Endothelial cell of umbilical vein (primary cell): ENCODE data around the gene MYCL. TPM values are rescaled to one million over a fixed set of nuclear protein-coding genes. Genes with fewer than 3 reads are reported as not detected.

Experiments
- BruUV-seq: library from RNA; stranded (reverse); fragments of 400-500 nt; replicated peaks from 2 replicates; lab custom pipeline; 2021; lab: Mats Ljungman, UMichigan
- CTCF ChIA-PET: fragments of 300-600, 350-600 bp; sonication (Branson Sonifier 250); formaldehyde crosslinking; loops from one replicate; lab custom pipeline; 2021; ENCODE audit warnings: antibody characterized with exemption, inconsistent platforms; lab: Charles Lee
- POLR2A ChIA-PET: fragments of 300-600, 350-600 bp; sonication (Branson Sonifier 250); formaldehyde crosslinking; loops from one replicate; lab custom pipeline; 2021; ENCODE audit warnings: antibody characterized with exemption, inconsistent platforms; lab: Charles Lee
- DNase-seq: peaks from one replicate; pipeline ENCODE4 v3.0.0-alpha.2; 2011; ENCODE audit warnings: low read depth, low spot score
- FAIRE-seq: peaks from 2 replicates; lab custom pipeline; 2011; peaks lifted over from hg19 to GRCh38; lab: Jason Lieb, UNC
- H2AFZ ChIP-seq: 2 replicates; pipeline ENCODE4 v1.6.0; 2012; ENCODE audit warnings: low read depth, low read length, control low read depth, inconsistent platforms
- H3K27ac ChIP-seq: 2 replicates; pipeline ENCODE4 v1.5.1; 2011; ENCODE audit warnings: low read depth, mild to moderate bottlenecking, control low read depth, low read length, moderate library complexity; ENCODE audit not compliant: insufficient read depth
- H3K27me3 ChIP-seq, 2 experiments: 2 replicates each; pipeline versions ENCODE4 v1.6.0 to v1.6.1; 2011; ENCODE audit warnings: low read length in 2 of 2, mixed read lengths in 1 of 2; ENCODE audit not compliant: control insufficient read depth in 2 of 2, insufficient read depth in 2 of 2
- H3K36me3 ChIP-seq, 2 experiments: 2 replicates in 1 of 2; 3 replicates in 1 of 2; pipeline ENCODE4 v1.5.1; 2011; ENCODE audit warnings: low read length in 2 of 2, mild to moderate bottlenecking in 1 of 2, moderate library complexity in 1 of 2; ENCODE audit not compliant: control insufficient read depth in 2 of 2, insufficient read depth in 2 of 2; ENCODE audit errors: extremely low read depth in 1 of 2
- H3K4me1 ChIP-seq: 3 replicates; pipeline ENCODE4 v1.5.1; 2011; ENCODE audit warnings: mild to moderate bottlenecking, low read length; ENCODE audit not compliant: control insufficient read depth, insufficient read depth; ENCODE audit errors: extremely low read depth
- H3K4me2 ChIP-seq: 2 replicates; pipeline ENCODE4 v1.6.1; 2011; ENCODE audit warnings: low read length, control low read depth, mixed read lengths; ENCODE audit not compliant: insufficient read depth
- H3K4me3 ChIP-seq, 3 experiments: fragments of 200-600 bp in 1 of 3; sonication (generic), shearing (Covaris generic) in 1 of 3; replicated peaks in 1 of 3; 2 replicates each; pipeline ENCODE4 v1.5.1; 2011 to 2016; ENCODE audit warnings: control low read depth in 3 of 3, low read length in 3 of 3, mild to moderate bottlenecking in 2 of 3, inconsistent platforms in 1 of 3, low read depth in 1 of 3, moderate library complexity in 1 of 3; ENCODE audit not compliant: insufficient read depth in 1 of 3
- H3K79me2 ChIP-seq: 2 replicates; pipeline ENCODE4 v1.6.0; 2012; ENCODE audit warnings: low read length, inconsistent platforms; ENCODE audit not compliant: control insufficient read depth, insufficient read depth
- H3K9ac ChIP-seq: replicated peaks from 2 replicates; pipeline ENCODE3; 2011; ENCODE audit warnings: low read length, control low read depth; ENCODE audit not compliant: insufficient read depth; ENCODE audit errors: extremely low read depth
- H3K9me1 ChIP-seq: replicated peaks from 3 replicates; pipeline ENCODE4 v1.6.0; 2011; ENCODE audit warnings: mild to moderate bottlenecking, low read length; ENCODE audit not compliant: control insufficient read depth, insufficient read depth; ENCODE audit errors: extremely low read depth
- H3K9me3 ChIP-seq: replicated peaks from 2 replicates; pipeline ENCODE4 v1.5.1; 2012; ENCODE audit warnings: low read length, inconsistent platforms; ENCODE audit not compliant: control insufficient read depth, insufficient read depth
- H4K20me1 ChIP-seq: replicated peaks from 2 replicates; pipeline ENCODE3; 2011; ENCODE audit warnings: mild to moderate bottlenecking, low read length; ENCODE audit not compliant: control insufficient read depth, insufficient read depth; ENCODE audit errors: extremely low read depth
- CTCF ChIP-seq, 2 donors: IDR thresholded peaks; 1 replicate in 1 of 2; 2 replicates in 1 of 2; pipeline ENCODE4 v1.5.1; 2011; ENCODE audit warnings: low read length in 2 of 2, mild to moderate bottlenecking in 2 of 2, moderate library complexity in 2 of 2, control low read depth in 1 of 2, inconsistent platforms in 1 of 2, low read depth in 1 of 2; ENCODE audit not compliant: insufficient read depth in 1 of 2; ENCODE audit errors: extremely low read depth in 1 of 2
- EZH2 ChIP-seq: IDR thresholded peaks from 2 replicates; pipeline ENCODE4 v1.6.1; 2012; ENCODE audit warnings: borderline replicate concordance, low read depth, mild to moderate bottlenecking, moderate library complexity, low read length, inconsistent platforms; ENCODE audit not compliant: severe bottlenecking
- FOS ChIP-seq: IDR thresholded peaks from 2 replicates; pipeline ENCODE4 v1.6.1; 2011; ENCODE audit warnings: mild to moderate bottlenecking, low read length, moderate library complexity, borderline replicate concordance; ENCODE audit not compliant: insufficient read depth
- GATA2 ChIP-seq: IDR thresholded peaks from 2 replicates; pipeline ENCODE4 v1.7.0; 2011; ENCODE audit warnings: low read depth, mild to moderate bottlenecking, moderate library complexity, mixed read lengths, low read length; ENCODE audit not compliant: insufficient read length, insufficient read depth
- JUN ChIP-seq: IDR thresholded peaks from 2 replicates; pipeline ENCODE4 v1.6.1; 2011; ENCODE audit warnings: borderline replicate concordance, low read depth; ENCODE audit not compliant: insufficient read length, insufficient read depth
- MAX ChIP-seq: IDR thresholded peaks from 2 replicates; pipeline ENCODE4 v1.6.1; 2011; ENCODE audit not compliant: insufficient read depth, insufficient read length
- MYC ChIP-seq: IDR thresholded peaks from one replicate; pipeline ENCODE4 v1.6.1; 2011; ENCODE audit warnings: mild to moderate bottlenecking, low read depth, low read length
- POLR2A ChIP-seq: IDR thresholded peaks from 2 replicates; pipeline ENCODE4 v1.6.1; 2012; ENCODE audit warnings: low read depth, mild to moderate bottlenecking, control low read depth, low read length
- POLR2AphosphoS5 ChIP-seq: IDR thresholded peaks from 2 replicates; pipeline ENCODE4 v1.6.1; 2012; ENCODE audit warnings: low read depth, mild to moderate bottlenecking, control low read depth, low read length, moderate library complexity; ENCODE audit not compliant: insufficient read depth
- dilution Hi-C: fragments of 300-500 bp; cut with MboI; formaldehyde crosslinking; loops from one replicate; pipeline ENCODE4 v1.15.0; 2019; ENCODE audit warnings: low sequenced_read_pairs; ENCODE audit not compliant: extremely low pct_ligation_motif_present
- intact Hi-C: fragments of 100-400 bp; cut with micrococcal nuclease; formaldehyde crosslinking; loops from one replicate; pipeline ENCODE4 v1.10.0; 2022
- polyA plus RNA-seq, 4 experiments: library from polyadenylated mRNA; depleted of rRNA in 3 of 4; stranded (reverse) in 3 of 4; unstranded in 1 of 4; fragments of >200 nt; gene quantifications; 2 replicates each; pipeline versions ENCODE4 v1.2.1 to v1.2.3, GENCODE V29; 2011 to 2012; ENCODE audit warnings: missing spikeins in 1 of 4
- total RNA-seq: library from RNA; stranded (reverse); gene quantifications from 2 replicates; pipeline ENCODE4 v1.2.3, GENCODE V29; 2021

The MYCL gene
- total and polyA plus RNA-seq, 2 donors (not counting 3 experiments of a cell fraction or from before 2014, with no cell fraction given), result 1.3 to 2.1 TPM

- H3K9ac ChIP-seq, result no peak overlapping the region
- ChIA-PET CTCF (interaction anchor here (0.6 kb wide), 2 partner anchors 14 to 25 kb away, joined by 3 read pairs; no protein-coding TSS in a partner anchor), POLR2A (no interaction called here)
- H3K27ac ChIP-seq, result no peak overlapping the region
- no peak overlapping the region for H3K4me3 ChIP-seq
- no peak overlapping the region for H3K4me2 ChIP-seq
- dilution Hi-C loops (no loop called here), intact Hi-C loops (no loop called here)
- no peaks in the 10 kb centered on the region for H3K9me3 ChIP-seq
- no peaks in the 10 kb centered on the region for H4K20me1 ChIP-seq
- no peak for FAIRE-seq
- peaks cover 4% of the 10 kb centered on the region for H3K4me1 ChIP-seq
- no peaks in the 10 kb centered on the region for H3K27me3 ChIP-seq
- DNase-seq, result no peak
- TF ChIP-seq JUN, result no peak
- TF ChIP-seq FOS, result no peak
- TF ChIP-seq MYC, result no peak
- no peak for TF ChIP-seq EZH2
- no peak for TF ChIP-seq MAX
- TF ChIP-seq POLR2A, result no peak
- TF ChIP-seq GATA2, result no peak
- TF ChIP-seq POLR2AphosphoS5, result no peak
- TF ChIP-seq CTCF (IDR thresholded peaks at IDR 0.05; ENCODE audit: extremely low read depth in 1 of 2, insufficient read depth in 1 of 2, low read depth in 1 of 2, low read length in 2 of 2), result no peak
- peaks cover 87% of the 10 kb centered on the region for H3K79me2 ChIP-seq
- BruUV-seq, result no TSS peak
- H3K36me3 ChIP-seq, result no peaks in the 10 kb centered on the region
- no peaks in the 10 kb centered on the region for H3K9me1 ChIP-seq
- no peak overlapping the region for H2AFZ ChIP-seq
Measured at GRCh38 chr1:39877231-39877778, 24.4 kb downstream of the MYCL start.
